HUES48 (cell line): Measurements from ENCODE around the gene RAC2.
"Not testable (repeated sequence)": the region's sequence is repeated elsewhere in the genome, so short reads cannot be mapped to it uniquely, and the experiment has no call there.

Experiments used
- H3K27ac ChIP-seq: one replicate; pipeline ENCODE4 v1.7.0; 2013; ENCODE audit warnings: low read depth, low read length, inconsistent platforms
- H3K27me3 ChIP-seq: 2 replicates; pipeline ENCODE4 v1.6.1; 2013; ENCODE audit warnings: mild to moderate bottlenecking, low read length; ENCODE audit not compliant: control insufficient read depth, insufficient read depth
- H3K36me3 ChIP-seq: 2 replicates; pipeline ENCODE4 v1.6.1; 2013; ENCODE audit warnings: low read length; ENCODE audit not compliant: control insufficient read depth, insufficient read depth
- H3K4me1 ChIP-seq: 2 replicates; pipeline ENCODE4 v1.6.1; 2013; ENCODE audit warnings: mild to moderate bottlenecking, low read length; ENCODE audit not compliant: control insufficient read depth, insufficient read depth
- H3K4me3 ChIP-seq: 2 replicates; pipeline ENCODE4 v1.5.1; 2013; ENCODE audit warnings: mild to moderate bottlenecking, low read depth, low read length
- H3K9ac ChIP-seq: 2 replicates; pipeline ENCODE4 v1.6.1; 2013; ENCODE audit warnings: mild to moderate bottlenecking, low read depth, low read length, moderate library complexity
- H3K9me3 ChIP-seq: 2 replicates; pipeline ENCODE4 v1.6.1; 2013; ENCODE audit warnings: low read length; ENCODE audit not compliant: control insufficient read depth, insufficient read depth

RAC2 gene

GRCh38 chr22:37206841-37207821 lies 36.9 kb downstream of the RAC2 start:
- Histone ChIP-seq H3K27me3 (no peaks in the 10 kb centered on the region), H3K9ac (no peak overlapping the region), H3K4me3 (no peak overlapping the region), H3K4me1 (no peaks in the 10 kb centered on the region), H3K9me3 (no peaks in the 10 kb centered on the region), H3K36me3 (no peaks in the 10 kb centered on the region), H3K27ac (no peak overlapping the region)

GRCh38 chr22:37206118-37206840 lies 37.8 kb downstream of the RAC2 start:
- H3K4me3 ChIP-seq: no peak overlapping the region
- H3K9ac ChIP-seq: no peak overlapping the region
- no peaks in the 10 kb centered on the region for H3K9me3 ChIP-seq
- no peaks in the 10 kb centered on the region for H3K36me3 ChIP-seq
- no peak overlapping the region for H3K27ac ChIP-seq
- no peaks in the 10 kb centered on the region for H3K27me3 ChIP-seq
- H3K4me1 ChIP-seq: no peaks in the 10 kb centered on the region

- Histone ChIP-seq H3K9me3 (no peaks in the 10 kb centered on the region), H3K4me1 (no peaks in the 10 kb centered on the region), H3K4me3 (no peak overlapping the region), H3K27me3 (no peaks in the 10 kb centered on the region), H3K9ac (no peak overlapping the region), H3K27ac (no peak overlapping the region), H3K36me3 (no peaks in the 10 kb centered on the region)
Observed at GRCh38 chr22:37205046-37205445, 39.0 kb downstream of the RAC2 start.

- H3K9me3 ChIP-seq: no peaks in the 10 kb centered on the region
- no peaks in the 10 kb centered on the region for H3K27me3 ChIP-seq
- H3K27ac ChIP-seq: no peak overlapping the region
- H3K4me1 ChIP-seq: no peaks in the 10 kb centered on the region
- H3K4me3 ChIP-seq: no peak overlapping the region
- H3K36me3 ChIP-seq: no peaks in the 10 kb centered on the region
- no peak overlapping the region for H3K9ac ChIP-seq
Observed at GRCh38 chr22:37204045-37204655, 39.9 kb downstream of the RAC2 start.

GRCh38 chr22:37203354-37204044 lies 40.6 kb downstream of the RAC2 start:
- no peak overlapping the region for H3K9ac ChIP-seq
- H3K4me1 ChIP-seq: no peaks in the 10 kb centered on the region
- no peaks in the 10 kb centered on the region for H3K9me3 ChIP-seq
- no peak overlapping the region for H3K27ac ChIP-seq
- H3K4me3 ChIP-seq: no peak overlapping the region
- no peaks in the 10 kb centered on the region for H3K27me3 ChIP-seq
- H3K36me3 ChIP-seq: no peaks in the 10 kb centered on the region

- Histone ChIP-seq H3K4me1 (peaks cover 3% of the 10 kb centered on the region; the same call in 1 of the 2 replicates), H3K9ac (no peak overlapping the region), H3K9me3 (no peaks in the 10 kb centered on the region), H3K27ac (no peak overlapping the region), H3K27me3 (no peaks in the 10 kb centered on the region), H3K4me3 (no peak overlapping the region), H3K36me3 (no peaks in the 10 kb centered on the region)
Observed at GRCh38 chr22:37202716-37203115, 41.4 kb downstream of the RAC2 start.

GRCh38 chr22:37202001-37202555 lies 42.0 kb downstream of the RAC2 start:
- no peaks in the 10 kb centered on the region for H3K27me3 ChIP-seq
- no peak overlapping the region for H3K9ac ChIP-seq
- no peaks in the 10 kb centered on the region for H3K9me3 ChIP-seq
- no peaks in the 10 kb centered on the region for H3K36me3 ChIP-seq
- H3K4me1 ChIP-seq: peaks cover 3% of the 10 kb centered on the region; the same call in 1 of the 2 replicates
- no peak overlapping the region for H3K27ac ChIP-seq
- no peak overlapping the region for H3K4me3 ChIP-seq

GRCh38 chr22:37201443-37201820 lies 42.6 kb downstream of the RAC2 start:
- H3K9ac ChIP-seq, H3K4me1 ChIP-seq, H3K9me3 ChIP-seq, H3K36me3 ChIP-seq, H3K27me3 ChIP-seq, H3K27ac ChIP-seq, H3K4me3 ChIP-seq: not testable (repeated sequence)

- Histone ChIP-seq H3K27ac (no peak overlapping the region), H3K27me3 (no peaks in the 10 kb centered on the region), H3K9ac (no peak overlapping the region), H3K36me3 (no peaks in the 10 kb centered on the region), H3K4me3 (no peak overlapping the region), H3K9me3 (no peaks in the 10 kb centered on the region), H3K4me1 (peaks cover 3% of the 10 kb centered on the region; the same call in 1 of the 2 replicates)
Observed at GRCh38 chr22:37199760-37200108, 44.3 kb downstream of the RAC2 start.

GRCh38 chr22:37199103-37199759 lies 44.8 kb downstream of the RAC2 start:
- Histone ChIP-seq H3K9ac (peak overlapping the region; percentile 71), H3K4me1 (peaks cover 3% of the 10 kb centered on the region; the same call in 1 of the 2 replicates), H3K4me3 (peak overlapping the region; percentile 84), H3K27me3 (no peaks in the 10 kb centered on the region), H3K9me3 (no peaks in the 10 kb centered on the region), H3K36me3 (no peaks in the 10 kb centered on the region), H3K27ac (peak overlapping the region; percentile 79)
